Activated naive CD8-positive, alpha-beta T cell treated with anti-CD3 and anti-CD28 coated beads for 36 hours (primary cell): ENCODE data around the gene CD274. TPM values are rescaled to one million over a fixed set of nuclear protein-coding genes. Genes with fewer than 3 reads are reported as not detected.

ENCODE experiments used
- DNase-seq: peaks from one replicate; pipeline ENCODE4 v3.0.0; 2021
- H3K27ac Mint-ChIP-seq: one replicate; pipeline ENCODE4 v1.8.0; 2022; ENCODE audit warnings: mild to moderate bottlenecking, moderate library complexity, mixed read lengths
- H3K27me3 Mint-ChIP-seq: one replicate; pipeline ENCODE4 v1.8.0; 2022; ENCODE audit warnings: mild to moderate bottlenecking, mixed read lengths
- H3K36me3 Mint-ChIP-seq: one replicate; pipeline ENCODE4 v1.8.0; 2021; ENCODE audit warnings: mild to moderate bottlenecking, mixed read lengths
- H3K4me1 Mint-ChIP-seq: one replicate; pipeline ENCODE4 v1.8.0; 2021; ENCODE audit warnings: mixed read lengths
- H3K4me3 Mint-ChIP-seq: one replicate; pipeline ENCODE4 v1.8.0; 2022; ENCODE audit warnings: mild to moderate bottlenecking, moderate library complexity, mixed read lengths
- H3K9me3 Mint-ChIP-seq: one replicate; pipeline ENCODE4 v1.8.0; 2022; ENCODE audit warnings: mixed read lengths
- total RNA-seq, 2 experiments: library from RNA; stranded (reverse); gene quantifications; one replicate each; pipeline ENCODE4 v1.2.3, GENCODE V29; 2021

Gene CD274
- total RNA-seq, 2 experiments from 2014 or later = 22.0 to 24.6 TPM

- Mint-ChIP-seq H3K4me3 (no peak overlapping the region), H3K36me3 (no peaks in the 10 kb centered on the region), H3K9me3 (peaks cover 2% of the 10 kb centered on the region), H3K4me1 (peaks cover 39% of the 10 kb centered on the region), H3K27me3 (no peaks in the 10 kb centered on the region), H3K27ac (no peak overlapping the region)
- DNase-seq = no peak
Measured at GRCh38 chr9:5514617-5515260, 64.4 kb downstream of the CD274 start.

- H3K9me3 Mint-ChIP-seq = peaks cover 2% of the 10 kb centered on the region
- H3K27me3 Mint-ChIP-seq = no peaks in the 10 kb centered on the region
- no peaks in the 10 kb centered on the region for H3K36me3 Mint-ChIP-seq
- H3K27ac Mint-ChIP-seq = no peak overlapping the region
- DNase-seq = no peak
- H3K4me3 Mint-ChIP-seq = no peak overlapping the region
- H3K4me1 Mint-ChIP-seq = peaks cover 35% of the 10 kb centered on the region
Measured at GRCh38 chr9:5515261-5515650, 64.9 kb downstream of the CD274 start.

GRCh38 chr9:5516453-5517220 is 66.3 kb downstream of the CD274 start:
- H3K4me1 Mint-ChIP-seq = peaks cover 26% of the 10 kb centered on the region
- H3K27me3 Mint-ChIP-seq = no peaks in the 10 kb centered on the region

GRCh38 chr9:5518171-5518936 is 68.0 kb downstream of the CD274 start:
- Mint-ChIP-seq H3K9me3 (no peaks in the 10 kb centered on the region), H3K27ac (no peak overlapping the region), H3K4me3 (no peak overlapping the region), H3K36me3 (no peaks in the 10 kb centered on the region), H3K4me1 (peaks cover 23% of the 10 kb centered on the region), H3K27me3 (no peaks in the 10 kb centered on the region)
- no peak for DNase-seq

More at GRCh38 chr9:5516453-5517220, 66.3 kb downstream of the CD274 start:
- Mint-ChIP-seq H3K4me3 (no peak overlapping the region), H3K9me3 (peaks cover 2% of the 10 kb centered on the region), H3K27ac (no peak overlapping the region), H3K36me3 (no peaks in the 10 kb centered on the region)
- no peak for DNase-seq

GRCh38 chr9:5518937-5519319 is 68.6 kb downstream of the CD274 start:
- peaks cover 23% of the 10 kb centered on the region for H3K4me1 Mint-ChIP-seq
- no peak overlapping the region for H3K4me3 Mint-ChIP-seq
- peak; percentile 44 for DNase-seq
- H3K27me3 Mint-ChIP-seq = no peaks in the 10 kb centered on the region
- no peaks in the 10 kb centered on the region for H3K9me3 Mint-ChIP-seq
- no peaks in the 10 kb centered on the region for H3K36me3 Mint-ChIP-seq
- H3K27ac Mint-ChIP-seq = peak overlapping the region; percentile 40

Other genes with a start within 250 kb of the CD274 start
- gene INSL4, start 219.1 kb upstream of the CD274 start, total RNA-seq = not detected
- gene RLN2, start 145.8 kb upstream of the CD274 start, total RNA-seq = 1 to 10 TPM; 2.8 to 5.1 TPM
- 1 to 10 TPM in 1 of 2 experiments, under 1 TPM in 1; 0.91 to 1.1 TPM for gene RLN1, start 110.7 kb upstream of the CD274 start, total RNA-seq
- 10 to 100 TPM; 27.3 to 27.5 TPM for gene PLGRKT, start 12.6 kb upstream of the CD274 start, total RNA-seq
- gene PDCD1LG2, start 60.0 kb downstream of the CD274 start, total RNA-seq = under 1 TPM in 1 of 2 experiments, not detected in 1; 0.08 TPM
- gene RIC1, start 178.6 kb downstream of the CD274 start, total RNA-seq = 10 to 100 TPM; 15.2 TPM